Esophagus squamous epithelium (tissue), 4 donors: ENCODE data around the gene INVS.

Experiments used
- CTCF ChIP-seq, 6 experiments: fragments of 450-650 bp in 4 of 6; fragments of 200-600 bp in 2 of 6; sonication (generic) in 2 of 6; IDR thresholded peaks; one replicate each; pipeline ENCODE4 v1.5.1; 2016 to 2019; ENCODE audit warnings: antibody characterized with exemption in 6 of 6, mild to moderate bottlenecking in 4 of 6, moderate library complexity in 4 of 6
- POLR2A ChIP-seq, 4 donors: fragments of 450-650 bp; IDR thresholded peaks; one replicate each; pipeline ENCODE4 v1.6.1; 2017; ENCODE audit warnings: antibody characterized with exemption in 4 of 4, mild to moderate bottlenecking in 4 of 4, moderate library complexity in 3 of 4

DNA sequence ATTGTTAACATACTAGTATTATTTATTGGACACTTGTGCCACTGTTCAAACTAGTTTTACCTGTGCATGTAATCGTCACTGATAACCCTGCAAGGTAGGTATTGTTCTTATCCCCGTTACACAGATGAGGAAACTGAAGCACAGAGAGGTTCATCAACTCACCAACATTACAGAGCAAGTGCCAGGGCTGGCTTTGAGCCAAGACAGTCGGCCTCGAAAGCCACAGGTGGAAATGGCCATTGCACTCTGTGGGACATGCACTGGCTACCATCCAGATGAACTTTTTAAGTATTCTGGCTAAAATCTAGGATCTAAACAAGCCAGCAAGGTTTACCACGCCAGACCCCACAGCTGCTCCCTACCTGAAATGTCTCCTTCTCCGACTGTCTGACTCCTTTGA is 195.8 kb downstream of the INVS start:
- TF ChIP-seq CTCF (IDR thresholded peaks at IDR 0.05) (no peak), POLR2A (IDR thresholded peaks at IDR 0.05) (no peak)
